ENCODE measurements around the gene LIPM.
A peak's percentile ranks its signal among the peaks of the same experiment; 100 is the strongest.

The LIPM gene

DNA sequence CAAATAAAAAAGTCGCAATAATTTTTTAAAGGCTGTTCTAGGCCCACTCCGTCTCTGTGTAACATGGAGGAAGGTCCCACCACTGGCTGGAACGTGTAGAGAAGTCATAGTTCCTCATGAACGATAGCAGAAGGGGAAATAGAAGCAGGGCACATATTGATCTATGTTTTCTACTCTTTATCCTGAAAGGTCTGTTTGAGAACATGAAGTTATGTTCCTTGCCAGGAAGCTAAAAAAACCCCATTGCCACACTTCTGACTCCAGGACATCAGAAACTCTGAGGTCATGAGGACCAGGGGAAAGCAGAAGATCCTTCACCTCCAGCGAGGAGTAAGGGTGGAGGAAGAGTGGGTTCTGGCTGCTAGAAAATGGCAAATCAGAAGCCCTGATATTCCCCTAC is 38.4 kb downstream of the LIPM start:
- Histone ChIP-seq H3K36me3 (ENCODE audit: insufficient read depth, low read length) (no peaks in the 10 kb centered on the region), H3F3A (ENCODE audit: low read depth) (no peaks in the 10 kb centered on the region), H3K79me2 (ENCODE audit: insufficient read depth, low read length) (no peaks in the 10 kb centered on the region), H3K4me3 (ENCODE audit: low read length, poor library complexity, severe bottlenecking) (no peak overlapping the region), H4K20me1 (ENCODE audit: insufficient read depth, low read length, poor library complexity, severe bottlenecking) (no peaks in the 10 kb centered on the region), H3K9ac (ENCODE audit: low read depth, low read length, poor library complexity, severe bottlenecking) (no peak overlapping the region), H2AFZ (ENCODE audit: low read length) (peak overlapping the region; percentile 9; the same call in 1 of the 2 replicates), H3K27me3 (ENCODE audit: insufficient read depth, low read length, poor library complexity, severe bottlenecking) (no peaks in the 10 kb centered on the region), H3K4me2 (ENCODE audit: low read depth, low read length, poor library complexity, severe bottlenecking) (no peak overlapping the region), H3K4me1 (ENCODE audit: insufficient read depth, low read length, poor library complexity, severe bottlenecking) (peaks cover 2% of the 10 kb centered on the region), H3K9me2 (replicated peaks; ENCODE audit: low read depth, low read length) (no peaks in the 10 kb centered on the region), H3K9me3 (ENCODE audit: insufficient read depth, low read depth, low read length) (no peaks in the 10 kb centered on the region)
- TF ChIP-seq EZH2phosphoT487 (IDR thresholded peaks at IDR 0.05; ENCODE audit: borderline replicate concordance): no peak
- TF ChIP-seq, protein P1, sequence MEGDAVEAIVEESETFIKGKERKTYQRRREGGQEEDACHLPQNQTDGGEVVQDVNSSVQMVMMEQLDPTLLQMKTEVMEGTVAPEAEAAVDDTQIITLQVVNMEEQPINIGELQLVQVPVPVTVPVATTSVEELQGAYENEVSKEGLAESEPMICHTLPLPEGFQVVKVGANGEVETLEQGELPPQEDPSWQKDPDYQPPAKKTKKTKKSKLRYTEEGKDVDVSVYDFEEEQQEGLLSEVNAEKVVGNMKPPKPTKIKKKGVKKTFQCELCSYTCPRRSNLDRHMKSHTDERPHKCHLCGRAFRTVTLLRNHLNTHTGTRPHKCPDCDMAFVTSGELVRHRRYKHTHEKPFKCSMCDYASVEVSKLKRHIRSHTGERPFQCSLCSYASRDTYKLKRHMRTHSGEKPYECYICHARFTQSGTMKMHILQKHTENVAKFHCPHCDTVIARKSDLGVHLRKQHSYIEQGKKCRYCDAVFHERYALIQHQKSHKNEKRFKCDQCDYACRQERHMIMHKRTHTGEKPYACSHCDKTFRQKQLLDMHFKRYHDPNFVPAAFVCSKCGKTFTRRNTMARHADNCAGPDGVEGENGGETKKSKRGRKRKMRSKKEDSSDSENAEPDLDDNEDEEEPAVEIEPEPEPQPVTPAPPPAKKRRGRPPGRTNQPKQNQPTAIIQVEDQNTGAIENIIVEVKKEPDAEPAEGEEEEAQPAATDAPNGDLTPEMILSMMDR (conservative IDR thresholded peaks at IDR 0.05; ENCODE audit: low read length): no peak

DNA sequence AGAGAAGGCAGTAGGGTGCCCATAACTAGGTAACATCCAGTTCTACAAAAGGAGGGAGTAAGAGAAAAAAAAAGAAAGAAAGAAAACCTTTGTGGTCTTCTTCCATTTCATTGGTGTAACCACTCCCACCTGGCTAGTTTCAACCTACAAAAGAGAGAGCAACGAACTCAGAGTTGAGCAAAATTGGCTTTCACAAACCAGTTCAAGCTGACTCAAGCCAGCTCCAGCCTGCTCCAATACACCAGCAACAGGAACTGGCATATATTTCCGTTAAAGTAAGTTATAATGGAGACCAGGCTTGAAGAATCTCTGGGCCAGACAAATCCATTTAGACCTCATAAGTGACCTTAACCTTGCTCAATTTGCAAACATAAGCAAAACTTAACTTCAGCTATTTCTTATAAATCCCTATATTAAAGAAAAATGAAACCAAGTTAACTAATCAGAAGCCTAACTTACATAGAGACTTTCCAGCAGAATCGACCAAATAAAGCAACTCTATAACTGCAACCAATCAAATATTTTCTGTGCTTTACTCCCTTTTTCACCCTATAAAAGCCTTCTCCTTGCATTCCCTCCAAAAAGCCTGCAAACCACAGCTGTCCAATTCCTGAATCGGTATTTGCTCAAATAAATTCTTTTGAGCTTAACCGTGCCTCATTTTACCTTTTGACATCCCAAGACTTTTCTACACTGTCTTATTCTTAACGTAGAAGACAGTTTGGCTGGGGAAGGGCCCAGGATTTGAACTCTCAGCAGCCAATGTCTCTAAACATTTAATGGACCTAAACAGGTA is 39.0 kb downstream of the LIPM start:
- H3K4me3 ChIP-seq (ENCODE audit: low read length, poor library complexity, severe bottlenecking): no peak overlapping the region
- H3K4me1 ChIP-seq (ENCODE audit: insufficient read depth, low read length, poor library complexity, severe bottlenecking): no peaks in the 10 kb centered on the region
- no peaks in the 10 kb centered on the region for H3K9me3 ChIP-seq (ENCODE audit: insufficient read depth, low read depth, low read length)
- no peaks in the 10 kb centered on the region for H3K79me2 ChIP-seq (ENCODE audit: insufficient read depth, low read length)
- no peaks in the 10 kb centered on the region for H3K36me3 ChIP-seq (ENCODE audit: insufficient read depth, low read length)
- H3K9ac ChIP-seq (ENCODE audit: low read depth, low read length, poor library complexity, severe bottlenecking): no peak overlapping the region
- H3K9me2 ChIP-seq (replicated peaks; ENCODE audit: low read depth, low read length): no peaks in the 10 kb centered on the region
- H2AFZ ChIP-seq (ENCODE audit: low read length): peak overlapping the region; percentile 9; the same call in 1 of the 2 replicates
- H3K27me3 ChIP-seq (ENCODE audit: insufficient read depth, low read length, poor library complexity, severe bottlenecking): no peaks in the 10 kb centered on the region
- TF ChIP-seq EZH2phosphoT487 (IDR thresholded peaks at IDR 0.05; ENCODE audit: borderline replicate concordance): no peak
- TF ChIP-seq, protein P1 (conservative IDR thresholded peaks at IDR 0.05; ENCODE audit: low read length): no peak
- H4K20me1 ChIP-seq (ENCODE audit: insufficient read depth, low read length, poor library complexity, severe bottlenecking): no peaks in the 10 kb centered on the region
- no peak overlapping the region for H3K4me2 ChIP-seq (ENCODE audit: low read depth, low read length, poor library complexity, severe bottlenecking)
- no peaks in the 10 kb centered on the region for H3F3A ChIP-seq (ENCODE audit: low read depth)

DNA sequence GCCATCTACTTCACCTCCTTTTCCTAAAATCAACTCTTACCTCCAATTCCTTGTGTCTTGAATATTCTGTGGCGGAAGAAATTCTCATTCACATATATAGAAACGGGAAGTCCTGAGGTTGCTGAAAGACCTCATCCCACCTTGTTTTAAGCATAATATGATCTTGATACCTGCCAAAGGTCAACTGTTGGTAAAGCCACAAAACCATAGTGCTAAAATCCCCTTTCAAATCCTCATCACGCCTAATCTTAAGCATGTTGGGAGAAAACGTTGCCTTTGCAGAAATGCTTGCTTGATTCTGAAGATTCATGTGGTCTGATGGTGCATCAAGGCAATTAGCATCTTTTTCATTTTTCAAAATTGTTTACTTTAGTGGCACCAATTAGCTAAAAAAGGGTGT is 40.6 kb downstream of the LIPM start:
- no peaks in the 10 kb centered on the region for H3K27me3 ChIP-seq (ENCODE audit: insufficient read depth, low read length, poor library complexity, severe bottlenecking)
- no peaks in the 10 kb centered on the region for H4K20me1 ChIP-seq (ENCODE audit: insufficient read depth, low read length, poor library complexity, severe bottlenecking)
- peaks cover under 1% of the 10 kb centered on the region for H3K4me1 ChIP-seq (ENCODE audit: insufficient read depth, low read length, poor library complexity, severe bottlenecking)
- no peak overlapping the region for H3K9ac ChIP-seq (ENCODE audit: low read depth, low read length, poor library complexity, severe bottlenecking)
- H3F3A ChIP-seq (ENCODE audit: low read depth): no peaks in the 10 kb centered on the region
- H3K4me3 ChIP-seq (ENCODE audit: low read length, poor library complexity, severe bottlenecking): no peak overlapping the region
- H3K9me3 ChIP-seq (ENCODE audit: insufficient read depth, low read depth, low read length): no peaks in the 10 kb centered on the region
- H3K4me2 ChIP-seq (ENCODE audit: low read depth, low read length, poor library complexity, severe bottlenecking): no peak overlapping the region
- TF ChIP-seq, protein P1 (conservative IDR thresholded peaks at IDR 0.05; ENCODE audit: low read length): no peak
- TF ChIP-seq EZH2phosphoT487 (IDR thresholded peaks at IDR 0.05; ENCODE audit: borderline replicate concordance): no peak
- no peaks in the 10 kb centered on the region for H3K79me2 ChIP-seq (ENCODE audit: insufficient read depth, low read length)
- no peaks in the 10 kb centered on the region for H3K9me2 ChIP-seq (replicated peaks; ENCODE audit: low read depth, low read length)
- H2AFZ ChIP-seq (ENCODE audit: low read length): no peak overlapping the region
- no peaks in the 10 kb centered on the region for H3K36me3 ChIP-seq (ENCODE audit: insufficient read depth, low read length)
